GM04504 (cell line): ENCODE results near the gene KLHL17.
"Not testable (repeated sequence)": the region's sequence is repeated elsewhere in the genome, so short reads cannot be mapped to it uniquely, and the experiment has no call there.

Experiments used
- DNase-seq: peaks from one replicate; pipeline ENCODE4 v3.0.0-alpha.2; 2012; ENCODE audit warnings: low read depth

The KLHL17 gene

DNA sequence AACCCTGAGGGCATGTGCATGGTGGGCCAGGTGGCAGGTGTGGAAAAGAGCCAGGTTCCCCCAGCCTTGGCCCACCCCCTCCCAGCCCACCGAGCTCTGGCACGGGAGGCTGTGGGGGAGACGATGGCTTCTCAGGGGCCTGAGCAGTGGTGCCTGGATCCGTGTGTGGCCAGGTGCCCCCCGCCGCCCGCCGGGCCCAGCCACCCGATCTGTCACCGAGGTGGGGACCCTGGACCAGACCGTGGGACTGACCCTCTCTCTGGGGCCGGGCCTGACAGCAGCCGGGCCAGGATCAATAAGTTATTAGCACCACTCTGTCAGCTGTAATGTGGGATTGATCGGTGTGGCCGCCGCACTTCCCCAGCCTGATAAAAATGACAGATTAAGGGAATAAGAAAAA, 22.9 kb upstream of the KLHL17 start:
- no peak for DNase-seq

DNA sequence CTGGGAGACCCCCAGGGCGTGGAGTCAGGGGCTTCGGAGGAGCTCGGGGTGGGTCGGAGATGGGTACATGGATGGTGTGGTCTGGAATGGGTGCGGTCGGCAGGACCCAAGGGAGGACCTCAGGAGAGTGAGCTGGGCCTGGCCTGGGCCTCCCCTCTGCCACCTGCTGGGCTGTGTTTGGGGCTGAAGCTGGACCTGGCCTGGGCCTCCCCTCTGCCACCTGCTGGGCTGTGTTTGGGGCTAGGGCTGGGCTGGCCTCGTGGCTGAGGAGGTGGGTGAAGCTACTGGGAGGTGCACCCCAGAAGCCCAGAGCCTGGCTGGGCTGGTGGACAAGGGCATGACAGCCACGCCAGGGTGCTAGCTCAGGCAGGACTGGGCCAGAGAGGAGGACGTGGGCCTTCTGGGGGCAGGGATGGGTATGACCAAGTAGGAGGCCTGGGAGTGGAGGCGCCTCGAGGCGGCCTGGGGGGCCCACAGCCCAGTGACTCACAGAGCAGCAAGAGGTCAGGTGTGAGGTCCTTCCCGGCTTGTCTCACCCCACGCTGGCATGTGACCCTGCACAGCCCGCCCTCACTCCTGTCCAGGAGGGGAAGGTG, 22.2 kb upstream of the KLHL17 start:
- DNase-seq: no peak

DNA sequence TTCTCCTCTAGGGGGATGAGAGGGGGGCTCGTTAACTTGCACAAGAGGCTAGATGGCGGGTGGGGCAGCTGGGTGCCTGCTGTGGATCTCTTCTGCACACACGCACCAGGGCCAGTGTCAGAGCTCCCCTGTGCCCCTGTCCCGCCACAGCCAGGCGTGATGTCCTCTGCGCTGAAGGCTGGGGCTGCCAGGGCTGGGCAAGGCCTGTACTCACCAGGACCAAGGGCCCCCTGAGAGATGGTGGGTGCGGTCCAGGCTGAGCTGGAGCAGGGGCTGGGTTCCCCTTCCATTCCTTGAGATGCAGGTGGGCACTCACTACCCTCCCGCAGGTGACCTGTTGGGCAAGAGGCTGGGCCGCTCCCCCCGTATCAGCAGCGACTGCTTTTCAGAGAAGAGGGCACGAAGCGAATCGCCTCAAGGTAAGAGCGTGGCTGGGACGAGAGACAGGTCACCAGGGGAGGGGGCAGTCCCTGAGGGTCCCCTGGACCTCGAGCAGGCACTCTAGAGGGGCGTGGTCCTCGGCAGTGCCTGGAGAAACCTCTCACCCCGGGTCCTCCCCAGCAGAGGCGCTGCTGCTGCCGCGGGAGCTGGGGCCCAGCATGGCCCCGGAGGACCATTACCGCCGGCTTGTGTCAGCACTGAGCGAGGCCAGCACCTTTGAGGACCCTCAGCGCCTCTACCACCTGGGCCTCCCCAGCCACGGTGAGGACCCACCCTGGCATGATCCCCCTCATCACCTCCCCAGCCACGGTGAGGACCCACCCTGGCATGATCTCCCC, 21.5 kb upstream of the KLHL17 start:
- DNase-seq: no peak

DNA sequence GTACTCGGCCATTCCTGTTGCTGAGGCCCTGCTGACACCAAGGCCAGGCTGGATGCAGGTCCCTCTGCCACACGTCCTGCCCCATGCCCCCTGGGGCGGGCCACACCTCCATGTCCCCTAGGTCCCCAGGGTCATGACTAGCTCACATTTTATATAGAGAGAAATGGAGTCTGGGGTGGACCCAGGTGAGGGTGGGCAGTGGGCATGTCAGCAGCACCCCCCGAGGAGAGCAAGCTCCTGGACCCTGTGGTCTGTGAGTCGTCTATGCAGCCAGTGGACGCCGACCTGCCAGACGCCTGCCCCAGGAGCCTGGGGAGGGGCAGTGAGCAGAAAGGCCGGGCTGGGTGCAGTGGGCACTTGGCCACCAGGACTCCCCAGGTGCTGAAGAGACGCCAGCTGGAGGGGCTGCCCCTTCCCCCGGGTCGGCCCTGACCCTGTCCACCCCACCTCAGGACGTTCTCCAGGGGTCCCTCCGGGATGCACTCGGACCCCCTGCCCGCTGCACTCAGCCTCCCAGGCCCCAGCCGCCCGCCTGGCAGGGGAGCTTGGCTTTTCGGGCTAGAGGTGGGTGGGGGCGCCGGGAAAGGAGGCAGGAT, 20.8 kb upstream of the KLHL17 start:
- no peak for DNase-seq

DNA sequence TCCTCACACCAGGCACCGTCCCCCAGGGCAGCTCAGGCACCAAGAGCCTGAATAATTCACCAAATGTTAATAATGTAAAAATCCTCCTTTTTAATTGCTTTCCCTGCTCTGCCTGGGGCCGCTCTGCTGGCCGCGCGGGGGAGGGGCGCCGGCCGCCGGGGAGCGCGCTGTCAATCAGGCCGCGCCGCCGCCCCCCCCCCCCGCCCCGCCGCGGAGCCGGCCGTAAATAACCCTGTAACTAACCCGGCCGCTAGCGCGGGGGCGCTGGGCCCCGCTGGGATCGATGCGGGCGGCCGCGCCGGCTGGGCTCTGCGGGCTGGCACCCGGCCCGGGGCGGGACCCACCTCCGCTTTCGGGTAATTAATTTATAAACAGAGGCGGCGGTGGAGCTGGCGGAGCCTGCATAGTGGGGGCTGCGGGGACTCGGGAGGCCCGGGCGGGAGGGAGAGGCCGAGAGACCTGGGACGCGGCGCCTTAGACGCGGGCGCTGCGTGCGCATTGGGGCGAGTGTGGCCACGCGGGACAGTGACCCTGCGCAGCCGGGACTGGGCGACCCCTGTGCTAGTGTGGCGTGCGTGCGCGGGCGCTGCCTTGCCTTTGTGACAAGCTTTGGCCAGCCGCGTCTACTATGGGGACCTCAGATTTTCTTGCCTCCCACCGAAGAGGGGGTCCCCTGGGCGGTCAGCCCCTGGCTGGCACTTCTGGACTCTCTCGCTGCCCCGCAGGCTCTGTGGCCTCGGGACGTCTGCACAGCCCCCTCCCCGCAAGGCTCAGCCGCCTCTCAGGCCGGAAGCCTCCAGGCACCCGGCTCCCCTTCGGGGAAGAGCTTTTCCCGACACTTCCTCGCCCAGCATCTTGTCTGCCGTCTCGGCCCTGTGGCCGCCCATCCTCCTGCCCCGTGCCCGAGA, 20.0 kb upstream of the KLHL17 start:
- no peak for DNase-seq

DNA sequence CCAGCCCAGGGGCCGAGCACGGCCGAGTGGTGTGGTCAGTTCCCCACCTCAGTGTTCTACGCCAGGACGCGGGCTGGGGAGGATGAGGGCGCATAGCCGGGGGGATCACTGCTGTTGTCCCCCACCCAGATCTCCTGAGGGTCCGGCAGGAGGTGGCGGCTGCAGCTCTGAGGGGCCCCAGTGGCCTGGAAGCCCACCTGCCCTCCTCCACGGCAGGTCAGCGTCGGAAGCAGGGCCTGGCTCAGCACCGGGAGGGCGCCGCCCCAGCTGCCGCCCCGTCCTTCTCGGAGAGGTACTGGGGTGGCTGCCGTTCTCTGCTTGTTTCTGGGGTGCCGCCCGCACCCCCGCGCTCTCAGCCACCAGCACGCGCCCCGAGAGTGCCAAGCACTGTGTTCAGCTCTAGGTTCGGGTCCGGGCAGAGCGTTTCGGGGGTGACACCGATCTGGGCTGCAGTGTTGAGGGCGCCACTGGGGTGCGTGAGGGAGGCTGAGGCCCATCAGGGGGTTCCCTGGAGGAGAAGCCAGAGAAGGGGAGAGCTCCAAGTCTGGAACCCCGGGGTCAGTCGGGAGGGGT, 19.3 kb upstream of the KLHL17 start:
- no peak for DNase-seq

DNA sequence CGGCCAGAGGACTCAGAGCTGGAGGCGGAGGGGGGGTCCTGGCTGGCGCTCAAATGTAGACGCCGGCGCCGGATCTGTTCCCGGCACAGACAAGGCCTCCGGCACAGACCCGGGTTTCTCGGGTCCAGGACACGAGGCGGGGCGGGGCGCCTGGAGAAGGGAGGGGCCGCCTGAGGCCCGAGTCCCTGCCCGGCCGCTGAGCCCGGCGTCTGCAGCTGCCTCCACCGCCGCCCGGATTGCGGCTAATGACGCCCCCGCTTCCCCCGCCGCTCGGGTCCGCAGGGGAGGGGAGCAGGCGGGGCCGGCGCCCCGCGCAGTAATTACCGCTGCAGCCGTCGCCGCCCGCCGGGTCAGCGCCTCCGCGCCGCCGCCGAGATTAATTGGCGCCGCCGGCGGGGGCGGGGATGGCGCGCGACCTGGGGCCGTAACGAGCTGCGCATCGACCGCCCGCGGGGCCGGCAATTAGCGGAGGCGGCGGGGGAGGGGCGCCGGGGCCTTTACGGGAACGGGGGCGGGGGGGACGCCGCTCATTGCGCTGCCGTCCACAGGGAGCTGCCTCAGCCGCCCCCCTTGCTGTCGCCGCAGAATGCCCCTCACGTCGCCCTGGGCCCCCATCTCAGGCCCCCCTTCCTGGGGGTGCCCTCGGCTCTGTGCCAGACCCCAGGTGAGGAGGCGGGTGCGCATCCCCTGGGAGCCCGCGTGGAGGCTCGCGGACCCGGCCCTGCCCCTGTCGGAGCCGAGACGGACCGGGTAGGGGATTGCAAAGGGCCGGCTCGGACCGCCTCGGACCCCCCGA, 18.6 kb upstream of the KLHL17 start:
- DNase-seq: peak; percentile 54

DNA sequence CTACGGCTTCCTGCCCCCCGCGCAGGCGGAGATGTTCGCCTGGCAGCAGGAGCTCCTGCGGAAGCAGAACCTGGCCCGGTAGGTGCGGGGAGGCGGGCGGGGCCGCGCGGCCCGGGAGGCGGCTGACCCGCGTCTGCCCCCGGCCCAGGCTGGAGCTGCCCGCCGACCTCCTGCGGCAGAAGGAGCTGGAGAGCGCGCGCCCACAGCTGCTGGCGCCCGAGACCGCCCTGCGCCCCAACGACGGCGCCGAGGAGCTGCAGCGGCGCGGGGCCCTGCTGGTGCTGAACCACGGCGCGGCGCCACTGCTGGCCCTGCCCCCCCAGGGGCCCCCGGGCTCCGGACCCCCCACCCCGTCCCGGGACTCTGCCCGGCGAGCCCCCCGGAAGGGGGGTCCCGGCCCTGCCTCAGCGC, 18.0 kb upstream of the KLHL17 start:
- DNase-seq: no peak

DNA sequence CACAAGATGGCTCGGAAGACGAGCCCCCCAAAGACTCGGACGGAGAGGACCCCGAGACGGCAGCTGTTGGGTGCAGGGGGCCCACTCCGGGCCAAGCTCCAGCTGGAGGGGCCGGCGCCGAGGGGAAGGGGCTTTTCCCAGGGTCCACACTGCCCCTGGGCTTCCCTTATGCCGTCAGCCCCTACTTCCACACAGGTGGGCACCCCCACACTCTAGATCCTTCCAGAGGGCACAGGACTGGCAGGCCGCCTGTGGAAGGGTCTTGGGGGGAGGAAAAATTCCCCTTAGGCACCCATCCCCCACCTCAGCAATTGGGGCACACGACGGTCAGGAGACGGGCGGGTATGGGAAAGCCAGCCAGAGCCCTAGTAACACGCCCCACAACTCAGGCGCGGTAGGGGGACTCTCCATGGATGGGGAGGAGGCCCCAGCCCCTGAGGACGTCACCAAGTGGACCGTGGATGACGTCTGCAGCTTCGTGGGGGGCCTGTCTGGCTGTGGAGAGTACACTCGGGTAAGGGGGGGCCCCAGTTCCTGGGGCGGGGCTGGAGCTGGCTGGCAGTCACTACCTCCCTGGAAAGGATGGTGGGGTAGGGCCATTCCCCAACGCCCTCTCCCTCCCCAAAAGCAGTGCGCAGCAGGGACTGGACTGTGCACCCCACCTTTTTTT, 17.4 kb upstream of the KLHL17 start:
- no peak for DNase-seq

DNA sequence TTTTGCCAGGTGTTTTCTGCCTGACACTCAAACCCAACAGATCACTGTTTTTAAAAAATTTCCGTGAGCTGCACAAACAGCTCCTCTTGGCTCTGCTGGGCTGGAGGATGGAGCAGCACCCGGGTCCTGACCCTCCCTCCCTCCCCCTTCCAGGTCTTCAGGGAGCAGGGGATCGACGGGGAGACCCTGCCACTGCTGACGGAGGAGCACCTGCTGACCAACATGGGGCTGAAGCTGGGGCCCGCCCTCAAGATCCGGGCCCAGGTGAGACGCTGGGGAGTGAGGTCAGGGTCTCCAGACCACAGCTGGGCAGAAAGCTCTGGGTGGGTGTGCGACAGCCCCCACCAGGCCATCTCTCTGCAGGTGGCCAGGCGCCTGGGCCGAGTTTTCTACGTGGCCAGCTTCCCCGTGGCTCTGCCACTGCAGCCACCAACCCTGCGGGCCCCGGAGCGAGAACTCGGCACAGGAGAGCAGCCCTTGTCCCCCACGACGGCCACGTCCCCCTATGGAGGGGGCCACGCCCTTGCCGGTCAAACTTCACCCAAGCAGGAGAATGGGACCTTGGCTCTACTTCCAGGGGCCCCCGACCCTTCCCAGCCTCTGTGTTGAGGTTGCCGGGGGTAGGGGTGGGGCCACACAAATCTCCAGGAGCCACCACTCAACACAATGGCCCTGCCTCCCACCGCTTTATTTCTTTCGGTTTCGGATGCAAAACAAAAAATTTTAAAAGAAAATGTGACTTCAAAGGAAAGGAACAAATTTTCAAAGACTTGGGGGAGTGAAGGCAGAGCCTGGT, 16.6 kb upstream of the KLHL17 start:
- DNase-seq: no peak

DNA sequence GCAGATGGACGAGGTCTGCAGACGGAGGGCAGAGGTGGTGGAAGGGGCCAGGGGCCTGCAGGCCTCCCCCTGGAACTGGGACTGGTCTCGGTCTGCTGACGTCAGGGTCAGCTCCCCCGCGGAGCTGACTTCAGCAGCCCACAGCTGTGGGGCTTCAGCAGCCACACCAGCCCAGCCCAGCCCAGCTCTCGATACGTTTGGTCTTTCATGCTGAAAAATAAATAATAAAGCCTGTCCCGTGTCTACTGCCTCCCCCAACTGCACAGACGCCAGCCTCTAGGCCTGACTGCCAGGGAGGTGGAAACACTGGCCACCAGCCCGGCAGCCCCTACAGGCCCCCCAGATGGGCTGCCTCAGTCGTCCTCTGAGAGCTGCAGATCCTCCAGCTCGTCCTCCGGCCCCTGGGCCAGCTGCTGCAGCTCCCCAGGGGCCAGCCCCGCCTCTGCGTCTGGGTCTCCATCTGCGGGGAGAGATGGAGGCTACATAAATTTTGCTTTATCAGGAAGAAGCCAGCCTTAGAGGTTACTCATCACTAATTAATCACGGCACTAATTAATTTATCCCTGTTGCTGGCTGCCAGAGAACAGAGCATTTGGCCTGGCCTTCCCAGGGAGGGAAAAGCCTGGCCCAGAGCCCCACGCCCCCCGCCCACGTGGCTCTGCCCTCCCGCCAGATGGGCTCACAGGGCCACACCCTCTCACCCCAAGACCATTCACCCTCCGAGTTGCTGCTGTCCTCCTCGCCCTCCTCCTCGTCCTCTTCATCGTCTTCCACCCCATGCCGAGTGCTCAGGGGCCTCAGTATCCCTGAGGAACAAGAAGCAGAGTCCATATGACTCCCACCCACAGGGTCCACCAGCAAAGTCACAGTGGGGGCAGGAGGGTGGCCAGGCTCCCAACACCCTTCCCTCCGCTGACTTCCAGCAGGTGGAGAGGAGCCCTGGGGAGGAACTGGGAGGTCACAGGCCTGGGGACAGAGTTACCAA, 15.8 kb upstream of the KLHL17 start:
- no peak for DNase-seq

DNA sequence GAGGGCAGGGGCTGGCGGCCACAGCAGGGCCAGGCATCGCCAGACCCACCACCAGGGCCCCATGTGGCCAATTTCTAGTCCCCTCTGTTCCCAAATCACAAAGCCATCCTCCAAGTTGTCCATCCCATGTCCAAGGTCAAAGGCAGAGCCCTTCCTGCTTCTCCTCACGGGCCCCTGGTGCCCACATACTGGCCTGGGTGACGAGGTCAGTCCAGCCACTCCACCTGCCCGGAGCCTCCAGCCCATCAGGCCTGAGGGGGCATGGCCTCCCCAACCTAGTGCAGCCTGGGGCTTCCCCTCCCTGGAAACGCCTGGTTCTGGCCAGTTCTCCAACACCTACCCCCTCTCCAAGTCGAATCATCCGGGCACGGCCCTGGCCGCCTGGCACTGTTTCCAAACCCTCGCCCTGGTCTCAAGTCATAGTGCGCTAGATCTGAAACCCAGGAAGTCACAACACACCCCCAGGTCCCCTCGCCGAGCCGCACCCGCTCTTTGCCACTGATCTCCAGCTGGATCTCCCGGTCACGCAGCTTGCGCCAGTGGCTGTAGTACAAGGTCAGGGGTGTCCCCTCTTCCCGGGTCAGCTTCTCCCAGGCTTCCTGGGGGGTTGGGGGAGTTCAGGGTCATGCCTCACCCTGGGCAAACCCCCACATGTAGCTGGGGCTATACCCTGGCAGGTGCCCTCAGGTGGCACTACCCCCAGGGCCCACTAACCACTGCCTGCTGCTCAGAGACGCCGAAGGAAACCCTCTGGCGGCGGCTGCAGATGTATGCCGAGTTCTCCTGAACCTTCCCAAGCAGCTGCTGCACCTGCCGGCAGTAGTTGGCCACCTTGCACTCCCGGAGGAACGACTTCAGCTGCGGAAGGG, 14.5 kb upstream of the KLHL17 start:
- no peak for DNase-seq

DNA sequence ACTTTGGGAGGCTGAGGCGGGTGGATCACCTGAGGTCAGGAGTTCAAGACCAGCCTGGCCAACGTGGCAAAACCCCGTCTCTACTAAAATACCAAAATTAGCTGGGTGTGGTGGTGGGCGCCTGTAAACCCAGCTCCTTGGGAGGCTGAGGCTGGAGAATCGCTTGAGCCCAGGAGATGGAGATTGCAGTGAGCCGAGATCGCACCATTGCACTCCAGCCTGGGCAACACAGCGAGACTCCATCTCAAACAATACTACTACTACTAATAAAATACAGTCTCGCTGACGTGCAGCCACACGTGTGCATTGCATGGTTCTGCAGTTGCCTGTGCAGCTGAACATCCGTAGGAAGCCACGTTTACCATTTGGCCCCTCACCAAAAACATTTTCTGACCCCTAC, 13.6 kb upstream of the KLHL17 start:
- not testable (repeated sequence) for DNase-seq

DNA sequence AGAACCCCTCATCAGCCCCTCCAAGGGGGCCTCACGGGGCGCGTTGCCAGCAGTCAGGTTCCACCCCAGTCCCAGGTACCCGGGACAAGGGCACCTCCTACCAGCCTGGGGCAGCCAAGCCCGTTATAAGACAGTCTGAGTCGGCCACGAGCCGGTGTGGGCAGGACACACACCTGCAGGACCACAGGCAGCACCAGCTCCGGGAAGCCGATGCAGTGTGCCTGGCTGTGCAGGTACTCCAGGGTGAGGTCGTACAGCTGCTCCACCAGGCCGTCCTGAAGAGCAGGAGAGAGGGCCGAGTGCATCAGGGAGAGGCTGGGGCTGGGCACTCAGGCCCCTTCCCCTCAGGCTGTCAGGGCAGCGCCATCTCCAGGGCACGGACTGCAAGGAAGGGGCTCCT, 12.4 kb upstream of the KLHL17 start:
- DNase-seq: no peak

DNA sequence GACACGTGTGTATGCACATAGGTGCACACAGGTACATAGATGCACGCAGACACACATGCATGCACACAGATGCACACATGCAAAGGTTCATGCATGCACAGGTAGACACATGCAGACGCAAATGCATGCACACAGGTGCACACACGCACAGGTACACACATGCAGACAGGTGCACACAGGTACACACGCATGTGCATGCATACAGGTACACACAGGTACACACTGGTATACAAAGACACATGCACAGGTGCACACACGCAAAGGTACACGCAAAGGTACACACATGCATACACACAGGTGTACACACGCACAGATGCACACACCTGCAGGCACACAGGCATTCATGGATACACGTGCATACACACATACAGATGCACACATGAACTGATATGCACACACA, 10.1 kb upstream of the KLHL17 start:
- no peak for DNase-seq

DNA sequence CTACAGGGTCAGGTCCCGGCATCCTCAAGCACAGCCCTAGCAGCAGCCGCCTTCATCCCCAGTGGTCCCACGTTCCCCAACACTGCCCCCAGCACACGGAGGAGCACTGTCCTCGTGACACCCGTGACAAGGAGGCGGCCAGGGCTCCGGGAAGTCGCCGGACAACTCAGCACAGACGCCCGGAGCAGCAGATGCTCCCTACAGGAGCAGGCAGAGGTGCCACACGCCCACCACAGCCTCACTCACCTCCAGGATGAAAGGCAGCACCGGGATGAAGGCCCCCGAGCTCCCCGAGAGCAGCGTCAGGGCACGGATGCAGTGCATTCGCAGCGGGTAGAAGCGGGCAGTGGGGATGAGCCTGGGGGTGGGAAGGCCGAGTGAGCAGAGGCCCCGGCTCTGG, 9.5 kb upstream of the KLHL17 start:
- DNase-seq: no peak

DNA sequence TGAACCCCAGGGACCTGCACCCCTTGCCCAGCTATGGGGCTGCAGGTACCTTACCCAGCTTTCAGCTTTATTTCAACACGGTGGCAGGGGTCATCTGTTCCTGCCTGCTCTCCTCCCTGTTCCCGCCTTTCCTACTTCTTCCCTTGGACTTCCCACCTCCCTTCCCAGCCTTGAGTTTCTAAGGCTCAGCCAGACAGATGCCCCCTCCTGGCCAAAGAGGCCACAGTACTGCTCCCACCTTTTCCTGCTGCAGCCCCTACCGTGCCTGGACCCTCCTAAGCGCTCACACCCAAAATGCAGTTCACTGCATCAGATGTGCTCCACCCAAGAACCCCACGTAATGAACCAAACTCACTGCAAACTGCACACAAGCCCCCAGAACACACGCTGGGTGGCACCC, 9.0 kb upstream of the KLHL17 start:
- DNase-seq: no peak

DNA sequence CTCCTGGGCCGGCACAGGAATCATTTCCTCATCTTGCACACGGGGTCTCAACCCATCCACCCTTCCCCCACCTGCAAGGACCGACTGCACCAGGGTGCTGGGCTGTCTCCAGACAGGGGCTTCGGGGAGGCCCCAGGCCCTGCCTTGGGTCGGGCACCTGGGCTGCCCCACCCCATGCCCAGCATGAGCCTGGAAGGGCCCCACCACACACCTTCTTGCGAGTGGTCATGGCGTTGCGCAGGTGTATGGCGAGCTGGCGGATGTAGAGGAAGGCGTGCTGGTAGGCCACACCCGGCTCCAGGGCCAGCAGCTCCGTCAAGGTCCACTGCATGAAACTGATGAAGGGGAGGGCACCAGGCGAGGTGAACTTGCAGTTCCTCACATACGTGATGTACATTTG, 8.2 kb upstream of the KLHL17 start:
- DNase-seq: no peak
